Stimulated activated CD4-positive, alpha-beta T cell treated with anti-CD3 and anti-CD28 coated beads, Interleukin-4, amount 100 ng/mL, for 24 hours (primary cell): ENCODE data around the gene GPR146.
A peak's percentile ranks its signal among the peaks of the same experiment; 100 is the strongest.
"Not testable (repeated sequence)": the region's sequence is repeated elsewhere in the genome, so short reads cannot be mapped to it uniquely, and the experiment has no call there.

Experiments
- DNase-seq: peaks from one replicate; pipeline ENCODE4 v3.0.0-alpha.2; 2020

Gene GPR146

GRCh38 chr7:1059200-1060091 is 15.1 kb downstream of the GPR146 start:
- DNase-seq, result no peak

- DNase-seq, result no peak
Measured at GRCh38 chr7:1060315-1061072, 16.1 kb downstream of the GPR146 start.

DNA sequence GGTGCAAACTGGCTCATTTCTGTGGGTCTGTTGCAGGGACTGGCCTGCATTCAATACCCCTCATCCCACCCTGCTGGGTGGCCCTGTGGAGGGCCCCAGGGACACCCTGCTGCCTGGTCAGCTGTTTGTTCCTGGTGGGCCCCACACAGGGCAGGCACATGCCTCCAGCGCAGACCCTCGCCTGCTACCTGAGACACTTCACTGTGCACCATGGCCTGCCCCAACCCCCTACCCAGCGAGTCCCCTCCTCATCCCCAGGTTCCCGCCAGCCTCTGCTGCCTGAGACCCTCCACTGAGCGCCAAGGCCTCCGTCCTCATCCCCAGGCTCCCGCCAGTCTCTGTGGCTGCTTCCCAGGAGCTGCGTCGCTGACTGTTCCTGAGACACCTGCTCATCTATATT is 16.8 kb downstream of the GPR146 start:
- DNase-seq, result no peak

GRCh38 chr7:1062296-1063294 is 18.2 kb downstream of the GPR146 start:
- DNase-seq, result no peak

GRCh38 chr7:1063361-1063760 is 19.0 kb downstream of the GPR146 start:
- no peak for DNase-seq

GRCh38 chr7:1064581-1064980 is 20.2 kb downstream of the GPR146 start:
- DNase-seq, result no peak

- DNase-seq, result no peak
Measured at GRCh38 chr7:1065263-1065584, 20.9 kb downstream of the GPR146 start.

GRCh38 chr7:1065585-1066241 is 21.4 kb downstream of the GPR146 start:
- peak; percentile 84 for DNase-seq

DNA sequence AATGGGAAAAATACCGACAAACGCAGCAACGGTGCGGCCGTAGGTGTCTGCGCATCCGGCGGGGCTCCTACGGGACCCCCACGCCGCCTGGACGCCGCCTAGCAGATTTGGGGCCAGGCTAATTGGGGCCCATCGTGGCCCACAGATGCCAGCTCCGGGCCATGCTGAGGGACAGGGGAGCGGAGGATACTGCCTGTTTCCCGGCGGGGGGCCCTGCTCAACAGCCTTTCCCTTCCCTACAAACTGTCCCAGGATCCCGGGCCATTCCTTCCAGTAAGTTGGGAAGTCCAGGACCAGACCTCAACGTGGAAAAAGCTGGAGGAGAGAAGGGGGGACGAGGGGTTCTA is 21.9 kb downstream of the GPR146 start:
- no peak for DNase-seq

GRCh38 chr7:1068013-1068412 is 23.7 kb downstream of the GPR146 start:
- no peak for DNase-seq

- DNase-seq, result no peak
Measured at GRCh38 chr7:1068619-1069018, 24.3 kb downstream of the GPR146 start.

DNA sequence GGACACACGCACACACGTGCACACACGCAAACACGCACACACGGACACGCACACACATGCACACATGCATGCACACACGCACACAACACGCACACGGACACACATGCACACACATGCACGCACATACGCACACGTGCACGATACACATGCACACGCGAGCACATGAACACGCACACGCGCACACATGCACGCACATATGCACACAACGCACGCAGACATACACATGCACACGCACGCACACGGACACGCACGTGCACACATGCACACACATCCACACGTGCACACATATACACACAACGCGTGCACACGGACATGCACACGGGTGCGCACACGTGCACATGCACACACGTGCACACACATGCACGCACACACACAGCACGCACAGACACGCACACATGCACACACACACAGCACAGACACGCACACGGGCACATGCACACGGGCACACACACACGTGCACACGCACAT is 26.2 kb downstream of the GPR146 start:
- DNase-seq, result no peak

DNA sequence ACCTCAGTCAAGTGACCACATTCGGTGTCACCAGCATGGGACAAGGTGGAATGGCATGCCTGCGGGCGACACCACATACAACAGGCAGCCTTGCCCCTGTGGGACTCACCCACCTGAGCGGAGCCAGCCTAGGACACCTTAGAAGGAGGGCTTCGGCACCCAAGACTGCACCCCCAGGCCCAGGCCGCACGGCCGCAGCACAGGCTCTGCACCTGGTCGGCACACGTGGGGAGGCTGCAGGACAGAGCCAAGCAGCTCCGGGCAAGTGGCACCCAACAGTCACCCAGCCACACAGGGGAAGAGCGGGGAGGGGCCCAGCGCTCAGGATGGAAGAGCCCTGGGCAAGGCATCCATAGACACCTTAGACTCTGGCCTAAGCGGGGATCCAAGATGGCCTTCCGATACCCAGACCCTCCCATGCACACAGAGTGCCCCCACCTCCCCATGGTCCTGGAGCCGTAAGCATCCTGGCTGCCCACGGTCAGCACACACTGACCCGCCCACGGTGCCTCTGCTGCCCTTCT is 27.4 kb downstream of the GPR146 start:
- no peak for DNase-seq

- no peak for DNase-seq
Measured at GRCh38 chr7:1073142-1073977, 29.0 kb downstream of the GPR146 start.

DNA sequence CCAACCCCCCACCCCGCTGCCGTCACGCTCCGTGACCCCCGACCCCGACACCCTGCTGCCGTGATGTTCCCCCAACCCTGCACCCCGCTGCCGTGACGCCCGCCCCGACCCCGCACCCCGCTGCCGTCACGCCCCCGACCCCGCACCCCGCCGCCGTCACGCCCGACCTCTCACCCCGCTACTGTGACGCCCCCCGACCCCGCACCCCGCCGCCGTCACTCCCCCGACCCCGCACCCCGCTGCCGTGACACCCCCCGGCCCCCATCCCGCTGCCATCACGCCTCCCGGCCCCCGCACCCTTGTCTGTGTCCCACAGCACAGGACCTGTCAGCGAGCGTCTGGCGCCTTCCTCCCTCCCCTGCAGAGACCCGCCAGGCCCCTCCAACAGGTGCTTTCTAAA is 29.7 kb downstream of the GPR146 start:
- not testable (repeated sequence) for DNase-seq

GRCh38 chr7:1074593-1075431 is 30.5 kb downstream of the GPR146 start:
- no peak for DNase-seq

DNA sequence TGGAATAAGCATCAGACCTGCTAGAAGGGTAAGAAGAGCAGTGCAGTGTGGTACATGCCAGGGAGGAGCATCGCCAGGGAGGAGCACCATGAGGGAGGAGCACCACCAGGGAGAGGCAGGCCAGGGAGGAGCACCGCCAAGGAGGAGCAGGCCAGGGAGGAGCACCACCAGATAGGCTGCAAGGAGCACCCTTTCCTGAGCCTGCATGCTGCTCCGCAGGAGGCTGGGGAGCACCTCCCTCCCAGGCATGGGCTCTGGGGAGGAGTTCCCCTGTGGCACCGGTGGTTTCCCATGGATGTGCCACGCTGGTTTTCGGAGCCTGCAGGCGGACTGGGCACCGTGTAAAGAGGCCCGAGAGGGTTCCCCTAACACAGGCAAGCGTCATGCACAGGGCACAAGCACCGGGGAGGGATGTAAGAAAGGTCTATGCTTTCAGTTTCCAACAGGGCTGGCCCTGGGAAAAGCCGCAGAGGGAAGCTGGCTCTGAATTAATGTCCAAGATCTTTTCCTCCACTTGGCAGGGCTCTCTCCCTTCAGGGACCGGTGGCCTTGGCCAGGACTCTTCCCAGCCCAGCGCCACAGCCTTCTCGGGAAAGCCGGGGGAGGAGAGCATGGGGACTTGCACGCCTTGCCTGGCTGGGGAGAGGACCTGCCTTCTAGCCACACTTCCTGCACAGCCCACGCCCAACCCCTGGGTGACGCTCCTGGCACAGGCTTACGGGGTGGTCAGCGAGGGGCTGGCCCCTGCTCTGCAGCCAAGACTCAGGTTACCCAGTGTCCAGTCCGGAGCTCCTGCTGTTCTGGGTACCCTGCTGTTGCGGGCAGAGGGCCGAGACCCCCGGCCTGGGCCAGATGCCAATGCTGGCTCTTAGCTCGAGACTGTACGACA is 32.1 kb downstream of the GPR146 start:
- no peak for DNase-seq

DNA sequence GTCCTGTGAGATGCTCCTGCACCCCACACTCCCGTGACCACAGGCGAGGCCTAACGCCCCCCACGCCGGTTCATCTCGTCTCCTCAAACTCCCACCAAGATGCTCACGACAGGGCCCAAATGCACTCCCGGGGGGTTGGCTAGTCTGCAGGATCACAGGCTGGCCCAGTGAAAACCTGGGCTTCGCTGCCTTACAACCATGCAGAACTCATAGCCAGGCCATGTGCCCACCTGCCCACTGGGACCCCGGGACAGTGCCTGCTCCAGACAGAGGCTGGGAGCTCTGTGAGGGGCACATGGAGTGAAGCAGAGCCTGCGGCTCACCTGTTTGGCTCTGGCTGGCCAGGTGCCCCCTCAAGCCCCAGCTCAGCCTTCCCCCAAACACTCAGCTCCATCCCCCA is 34.2 kb downstream of the GPR146 start:
- DNase-seq, result no peak

DNA sequence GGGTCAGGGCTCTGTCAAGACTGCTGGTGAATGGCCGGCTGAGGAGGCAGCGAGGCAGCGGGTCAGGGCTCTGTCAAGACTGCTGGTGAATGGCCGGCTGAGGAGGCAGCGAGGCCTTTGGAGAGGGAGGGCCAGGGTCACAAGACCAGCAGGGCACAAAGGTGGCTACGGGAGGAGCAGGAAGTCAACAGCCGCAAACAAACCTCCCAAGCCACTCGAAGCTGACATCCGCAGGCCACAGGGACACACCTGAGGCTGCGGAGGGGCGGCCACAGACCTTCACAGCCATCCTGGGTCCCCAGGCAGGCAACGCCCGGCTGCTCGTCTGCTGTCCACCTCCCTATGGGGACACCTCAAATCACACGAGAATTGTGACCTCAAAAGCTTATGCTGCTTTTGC is 34.6 kb downstream of the GPR146 start:
- no peak for DNase-seq
